GM19035 (cell line): ENCODE measurements around the gene NCF4.

ENCODE experiments used
- ATAC-seq: cut with Tn5 transposase; IDR thresholded peaks from one replicate; pipeline ENCODE4 v1.9.1; 2021; ENCODE audit not compliant: unreplicated experiment

The NCF4 gene

DNA sequence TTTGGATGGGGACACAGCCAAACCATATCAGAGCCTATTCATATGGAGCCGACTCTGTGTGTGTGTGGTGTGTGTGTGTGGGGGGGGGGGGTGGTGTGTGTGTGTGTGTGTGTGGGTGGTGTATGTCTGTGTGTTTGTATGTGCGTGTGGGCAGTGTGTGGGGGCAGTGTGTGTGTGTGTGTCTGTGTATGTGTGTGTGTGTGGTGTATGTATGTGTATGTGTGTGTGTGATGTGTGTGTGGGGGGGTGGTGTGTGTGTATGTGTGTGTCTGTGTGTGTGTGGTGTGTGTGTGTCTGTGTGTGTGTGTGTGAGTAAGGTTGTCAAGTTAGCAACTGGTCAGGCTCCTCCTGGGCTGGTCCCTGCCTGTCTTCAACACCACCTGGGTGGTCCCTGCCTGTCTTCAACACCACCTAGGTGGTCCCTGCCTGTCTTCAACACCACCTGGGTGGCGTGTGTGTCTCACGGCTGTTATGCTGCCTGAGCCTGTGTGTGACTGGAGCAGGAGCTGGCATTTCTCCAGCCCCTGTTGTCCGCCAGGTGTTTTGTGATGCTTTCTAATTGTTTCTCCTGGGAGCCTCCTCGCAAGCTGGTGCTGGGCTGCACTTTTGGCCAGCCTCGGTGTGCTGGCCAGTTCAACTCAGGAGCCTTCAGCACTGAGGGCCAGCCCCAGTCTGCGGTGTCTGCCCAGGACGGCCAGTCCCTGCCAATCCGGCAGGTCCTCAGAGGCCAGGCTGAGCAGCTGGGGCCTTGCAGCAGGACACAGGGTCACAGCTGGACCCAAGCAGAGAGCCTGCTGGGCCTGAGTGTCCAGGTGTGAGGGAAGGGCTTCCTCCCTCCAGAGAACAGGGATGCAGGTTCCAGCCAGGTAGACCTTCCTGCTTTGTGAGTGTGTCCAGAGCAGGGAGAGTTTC, 22.4 kb upstream of the NCF4 start:
- no peak for ATAC-seq

DNA sequence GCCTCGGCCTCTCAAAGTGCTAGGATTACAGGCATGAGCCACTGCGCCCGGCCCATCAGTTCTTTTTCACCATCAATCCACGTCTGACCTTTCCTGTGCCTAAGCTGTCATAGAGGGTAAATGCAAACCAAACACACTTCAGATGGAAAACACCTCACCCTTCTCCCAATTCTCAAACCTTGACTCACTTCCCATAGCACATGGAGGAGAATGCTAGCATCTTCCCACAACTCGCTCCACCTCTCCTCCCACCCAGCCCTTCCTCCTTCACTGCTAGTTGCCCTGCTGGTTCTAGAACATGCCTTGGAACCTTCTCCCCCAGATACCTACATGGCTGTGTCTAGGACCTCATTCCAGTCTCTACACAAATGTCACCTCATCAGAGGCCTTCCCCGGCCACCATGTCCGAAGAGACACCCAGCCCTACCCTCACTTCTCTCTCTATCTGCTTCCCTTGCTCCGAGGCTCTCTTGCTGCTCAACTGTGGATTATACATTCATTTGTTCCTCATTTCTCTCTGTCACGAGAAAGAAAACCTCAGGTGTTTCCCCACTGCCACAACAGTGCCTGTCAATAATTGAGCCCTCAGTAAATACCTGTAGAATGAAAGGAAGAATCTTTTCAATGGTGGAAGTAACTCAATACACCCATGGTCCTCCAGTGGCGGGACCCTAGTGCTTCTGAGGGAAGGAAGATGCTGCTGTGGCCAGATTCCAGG, 21.3 kb upstream of the NCF4 start:
- ATAC-seq, result no peak

DNA sequence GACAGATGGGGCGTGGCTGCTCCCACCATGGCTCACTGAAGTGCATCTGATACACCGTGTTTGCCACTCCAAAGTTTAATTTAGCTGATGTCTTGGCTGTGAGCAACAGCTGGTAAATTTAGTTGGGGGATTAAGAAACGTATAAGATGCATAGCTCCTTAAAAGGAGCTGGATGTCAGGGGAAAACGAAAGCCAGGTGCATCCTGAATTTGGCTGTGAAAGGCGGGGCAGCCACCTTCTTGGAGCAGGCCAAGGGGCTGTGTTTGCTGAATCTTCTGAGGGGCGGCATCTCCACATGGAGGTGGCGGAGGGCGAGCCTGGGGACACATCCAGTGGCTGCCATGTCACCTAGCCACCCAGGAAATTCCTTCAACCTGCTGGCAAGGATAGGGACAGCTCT, 20.7 kb upstream of the NCF4 start:
- no peak for ATAC-seq

DNA sequence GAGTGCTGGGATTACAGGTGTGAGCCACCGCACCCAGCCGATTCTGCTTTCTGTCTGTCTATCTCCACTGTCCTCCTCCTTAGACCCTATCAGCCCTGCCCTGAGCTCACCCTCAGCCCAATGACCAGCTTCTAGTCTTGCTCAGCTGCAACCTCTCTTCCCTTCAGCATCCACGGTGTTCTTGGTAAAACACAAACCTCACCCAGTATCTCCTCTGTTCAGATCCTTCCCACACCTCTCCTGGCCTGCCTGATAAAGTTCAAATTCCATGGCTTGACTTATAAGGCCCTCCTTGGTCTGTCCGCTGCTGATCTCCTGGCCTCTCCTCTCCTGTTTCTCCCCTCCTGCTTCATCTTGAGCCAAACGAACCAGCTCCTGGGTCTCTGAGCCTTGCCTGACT, 14.5 kb upstream of the NCF4 start:
- no peak for ATAC-seq

DNA sequence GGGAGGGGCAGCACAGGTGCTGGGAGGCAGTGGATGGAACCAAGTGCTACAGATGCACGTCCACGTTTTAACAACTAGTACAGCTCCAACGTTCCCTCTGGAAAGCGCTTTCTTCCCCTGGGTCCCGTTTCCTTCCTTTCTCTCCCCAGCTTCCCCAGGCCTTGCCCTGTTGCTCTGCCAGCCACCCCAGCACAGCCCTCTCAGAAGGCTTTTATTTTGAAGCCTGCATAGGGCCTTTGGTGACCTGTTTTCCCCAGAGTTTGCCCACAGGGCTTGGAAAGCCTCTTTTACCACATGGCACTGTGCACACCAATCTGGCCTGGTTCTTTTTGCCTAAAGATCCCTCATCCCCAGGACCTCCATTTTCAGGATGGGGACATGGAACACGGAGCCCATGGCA, 13.9 kb upstream of the NCF4 start:
- ATAC-seq, result no peak

DNA sequence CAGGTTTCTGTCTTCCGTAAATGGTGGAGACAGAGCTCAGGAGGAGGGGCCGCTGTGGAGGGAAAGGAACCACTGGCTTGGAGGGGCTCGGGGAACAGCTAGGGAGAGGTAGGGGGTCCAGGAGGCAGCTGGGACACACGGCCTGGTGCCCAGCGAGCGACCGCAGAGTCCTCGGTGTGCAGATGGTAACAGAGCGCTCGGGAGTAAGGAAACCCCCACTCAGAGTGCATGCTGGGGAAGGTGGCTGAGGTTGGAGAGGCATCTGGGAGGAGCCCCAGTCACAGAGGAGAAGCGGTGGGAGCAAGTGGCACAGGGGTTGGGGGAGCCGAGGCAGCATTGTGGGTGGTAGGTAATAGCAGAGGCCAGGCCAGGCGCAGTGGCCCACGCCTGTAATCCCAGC, 10.8 kb upstream of the NCF4 start:
- ATAC-seq, result no peak

DNA sequence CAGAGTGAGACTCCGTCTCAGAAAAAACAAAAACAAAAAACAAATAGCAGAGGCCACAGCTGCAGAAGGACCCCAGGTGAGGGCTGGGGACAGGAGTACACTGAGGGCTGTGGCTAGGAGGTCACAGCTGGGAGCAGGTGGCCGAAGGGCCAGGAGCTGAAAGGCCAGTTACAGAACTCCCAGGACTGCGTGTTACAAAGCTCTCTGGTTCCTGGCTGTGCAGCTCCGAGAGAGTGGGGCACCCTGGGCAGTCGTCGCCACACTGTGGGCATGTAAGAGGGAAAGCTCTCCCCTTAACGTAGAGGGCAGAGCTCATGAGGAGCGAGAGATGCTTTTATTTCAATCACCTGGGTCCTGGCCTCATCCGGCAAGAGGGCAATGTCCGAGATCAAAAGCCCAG, 10.1 kb upstream of the NCF4 start:
- ATAC-seq, result no peak

DNA sequence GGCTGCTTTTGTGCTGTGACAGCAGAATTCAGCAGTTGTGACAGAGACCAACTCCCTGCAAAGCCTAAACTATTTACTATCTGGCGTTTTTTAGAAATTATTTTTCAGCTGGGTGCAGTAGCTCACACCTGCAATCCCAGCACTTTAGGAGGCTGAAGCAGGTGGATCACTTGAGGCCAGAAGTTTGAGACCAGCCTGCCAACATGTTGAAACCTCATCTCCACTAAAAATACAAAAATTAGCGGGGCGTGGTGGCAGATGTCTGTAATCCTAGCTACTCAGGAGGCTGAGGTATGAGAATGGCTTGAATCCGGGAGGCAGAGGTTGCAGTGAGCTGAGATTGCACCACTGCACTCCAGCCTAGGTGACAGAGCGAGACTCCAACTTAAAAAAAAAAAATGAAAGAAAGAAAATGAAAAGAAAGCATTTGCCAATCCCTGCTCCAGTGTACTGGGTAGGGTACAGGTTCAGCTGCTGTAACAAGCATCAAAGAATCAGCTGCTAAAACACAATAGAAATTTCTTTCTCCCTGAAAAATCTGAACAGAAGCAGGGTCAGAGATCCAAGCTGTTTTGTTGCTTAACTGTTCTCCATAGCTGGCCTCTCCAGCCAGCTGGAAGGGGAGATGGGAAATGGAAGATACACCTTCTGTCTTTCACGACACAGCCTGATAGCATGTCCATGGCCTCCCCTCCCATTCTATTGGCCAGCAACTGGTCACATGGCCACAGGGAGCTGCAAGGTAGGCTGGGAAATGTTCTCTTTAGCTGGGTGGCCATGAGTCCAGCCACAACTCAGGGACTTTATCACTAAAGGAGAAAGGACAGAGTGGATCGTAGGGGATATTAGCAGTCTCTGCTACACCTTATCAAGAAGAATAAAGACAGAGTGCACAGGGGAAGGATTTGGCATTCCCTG, 8.5 kb upstream of the NCF4 start:
- ATAC-seq, result no peak

DNA sequence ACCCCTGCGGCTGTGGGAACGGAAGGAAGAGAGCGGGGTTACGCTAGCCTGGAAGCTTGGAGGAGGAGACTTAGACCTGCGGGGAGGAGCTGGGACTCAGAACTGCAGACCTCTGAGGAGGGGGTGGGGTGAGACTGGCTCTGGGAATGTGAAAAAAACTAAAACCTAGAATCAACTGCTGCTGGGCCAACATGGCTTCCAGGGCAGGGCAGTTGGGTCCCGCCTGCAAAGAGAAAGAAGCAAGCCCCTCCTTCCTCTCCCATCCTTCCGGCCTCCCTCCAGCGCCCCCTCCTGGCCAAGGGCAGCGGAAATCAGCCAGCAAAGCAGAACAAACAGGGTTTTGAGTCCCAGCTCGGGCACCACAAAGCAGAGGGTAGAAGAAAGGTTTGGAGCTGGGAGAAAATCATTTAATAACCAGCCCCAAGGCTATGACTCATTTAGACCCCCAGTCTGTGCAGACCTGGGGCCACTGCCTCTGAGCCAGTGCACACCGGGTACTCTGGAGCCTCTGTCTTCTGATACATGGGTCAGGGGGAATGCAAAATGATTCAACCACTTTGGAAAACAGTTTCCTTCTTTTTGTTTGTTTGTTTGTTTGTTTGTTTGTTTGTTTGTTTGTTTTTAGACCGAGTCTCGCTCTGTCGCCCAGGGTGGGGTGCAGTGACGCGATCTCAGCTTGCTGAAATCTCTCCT, 7.3 kb upstream of the NCF4 start:
- no peak for ATAC-seq

DNA sequence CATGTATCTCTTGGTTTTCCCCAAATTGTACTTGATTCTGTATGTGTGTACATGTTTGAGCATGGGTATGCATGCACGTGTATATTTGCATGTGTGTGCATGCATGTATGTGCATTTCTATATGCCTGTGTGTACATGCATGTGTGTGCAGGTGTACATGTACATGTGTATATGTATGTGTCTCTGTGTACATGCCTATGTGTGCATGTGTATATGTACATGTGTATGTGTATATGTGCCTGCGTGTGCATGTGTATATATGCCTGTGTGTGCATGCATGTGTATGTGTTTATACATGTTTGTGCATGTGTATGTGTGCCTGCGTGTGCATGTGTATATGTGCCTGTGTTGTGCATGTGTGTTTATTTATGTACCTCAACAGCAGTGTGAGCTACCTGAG, 5.3 kb upstream of the NCF4 start:
- no peak for ATAC-seq

DNA sequence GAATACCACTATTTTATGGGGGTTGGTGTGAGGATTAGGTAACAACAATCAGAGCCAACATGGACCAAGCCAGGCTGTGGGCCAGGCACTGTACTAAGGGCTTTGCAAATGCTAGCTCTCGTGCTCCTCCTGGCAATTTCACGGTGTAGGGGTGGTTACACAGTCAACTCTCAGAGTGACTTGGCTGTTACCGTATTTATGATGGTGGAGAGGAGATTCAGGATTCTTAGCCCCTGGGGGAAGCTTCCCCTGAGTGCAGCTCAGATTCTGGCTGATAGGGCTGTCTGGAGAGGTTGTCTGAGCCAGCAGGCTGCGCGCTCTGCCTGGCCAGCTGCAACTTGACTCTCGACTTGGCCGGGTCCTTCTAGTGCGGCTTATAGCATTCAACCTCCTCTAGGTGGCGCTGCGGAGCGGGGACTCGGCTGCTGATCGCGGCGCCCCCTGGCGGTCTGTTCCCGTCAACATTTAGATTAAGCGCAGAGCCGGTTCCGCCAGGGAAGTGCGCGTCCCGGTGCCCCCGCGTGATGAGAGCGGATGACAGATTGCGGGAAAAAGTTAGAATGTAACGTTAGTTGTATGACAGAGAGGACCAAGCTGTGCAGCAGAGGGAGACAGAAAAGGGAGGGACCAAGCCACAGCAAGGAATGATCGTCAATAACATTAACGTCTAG, 4.5 kb upstream of the NCF4 start:
- peak; percentile 31 for ATAC-seq

DNA sequence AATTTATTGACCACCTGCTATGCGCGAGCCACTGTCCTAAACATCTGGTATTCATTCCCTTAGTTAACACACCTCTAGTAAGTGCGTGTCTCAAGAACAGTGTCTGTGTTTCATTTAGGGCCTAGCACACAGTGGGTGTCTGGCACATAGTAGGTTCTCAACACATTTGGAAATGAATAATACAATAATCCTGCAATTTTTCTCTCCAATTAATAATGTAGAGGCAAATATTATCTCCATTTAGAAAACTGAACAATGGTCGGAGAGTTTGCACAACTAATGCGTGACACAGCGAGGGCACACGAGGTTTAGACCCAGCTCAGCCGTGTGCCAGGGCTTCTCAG, 4.0 kb upstream of the NCF4 start:
- ATAC-seq, result no peak

DNA sequence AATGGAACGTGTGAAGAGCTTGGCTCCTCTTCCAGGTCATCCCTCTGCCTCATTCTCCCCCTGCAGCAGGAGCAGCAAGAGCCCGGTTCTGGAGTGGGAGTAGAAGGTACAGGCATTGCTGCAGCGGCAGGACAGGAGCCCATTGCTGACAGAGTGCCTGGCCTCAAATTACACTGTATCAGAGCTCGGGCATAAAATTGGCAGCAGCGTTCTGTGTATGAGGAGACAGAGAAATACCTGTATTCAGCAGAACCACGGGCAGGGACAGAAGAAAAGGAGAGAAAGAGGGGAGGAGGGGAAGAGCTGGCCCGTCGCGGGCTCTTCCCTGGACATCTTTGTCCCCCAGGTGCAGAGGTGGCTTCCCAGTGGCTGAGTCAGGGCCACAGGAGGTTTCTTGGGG, 2.6 kb upstream of the NCF4 start:
- no peak for ATAC-seq

DNA sequence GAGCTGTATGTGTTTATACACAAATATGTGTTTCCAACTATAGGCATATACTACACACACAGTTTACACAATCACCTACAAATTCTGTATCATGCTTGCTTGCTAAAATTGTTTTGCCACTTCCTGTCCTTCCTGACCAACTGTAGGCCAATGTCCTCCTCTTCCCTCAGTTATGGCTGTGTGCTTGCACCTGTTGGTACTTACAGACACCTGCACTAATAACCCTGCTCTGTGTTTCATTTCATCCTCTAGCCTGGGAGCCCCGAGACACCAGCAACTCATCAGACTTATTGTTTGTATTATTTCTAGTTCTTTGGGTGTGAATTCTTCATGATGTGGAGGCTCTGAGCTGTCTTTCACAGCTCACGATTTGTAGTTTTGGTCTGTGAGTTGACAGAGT, 1.8 kb upstream of the NCF4 start:
- ATAC-seq, result no peak

DNA sequence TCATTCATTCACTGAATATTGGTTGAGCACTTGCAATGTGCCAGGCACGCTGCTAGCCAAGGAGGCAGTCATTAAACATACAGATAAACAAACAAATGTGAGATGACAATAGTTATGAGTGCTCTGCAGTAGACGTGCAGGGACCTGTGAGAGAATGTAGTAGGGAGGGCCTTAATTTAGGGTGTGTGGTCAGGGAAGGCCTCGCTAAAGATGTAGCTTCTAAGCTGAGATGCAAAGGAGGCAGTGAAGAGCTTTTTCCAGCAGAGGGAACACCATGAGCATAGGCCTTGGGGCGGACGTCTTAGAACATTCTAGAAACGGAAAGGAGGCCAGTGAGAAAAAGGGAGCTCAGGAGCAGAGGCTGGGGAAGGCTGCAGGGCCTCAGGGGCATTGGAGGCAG, 789 bp upstream of the NCF4 start:
- no peak for ATAC-seq

DNA sequence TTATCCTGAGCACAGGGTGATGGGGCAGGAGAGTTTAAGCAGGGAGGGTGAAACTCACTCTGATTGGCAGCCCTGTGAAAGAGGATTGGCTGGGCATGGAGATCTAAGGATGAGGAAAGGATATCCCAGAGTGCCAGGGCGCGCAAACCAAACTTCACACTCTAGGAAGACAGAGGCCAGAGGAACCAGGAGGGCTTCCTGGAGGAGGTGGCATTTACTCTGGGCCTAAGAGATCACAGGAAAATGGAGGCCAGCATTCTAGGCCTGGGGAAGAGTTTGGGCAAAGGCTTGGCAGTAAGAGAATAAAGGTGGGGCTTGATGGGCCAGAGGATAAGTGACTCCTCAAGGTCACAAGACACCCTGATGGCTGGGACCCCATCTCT, 377 bp upstream of the NCF4 start:
- no peak for ATAC-seq

DNA sequence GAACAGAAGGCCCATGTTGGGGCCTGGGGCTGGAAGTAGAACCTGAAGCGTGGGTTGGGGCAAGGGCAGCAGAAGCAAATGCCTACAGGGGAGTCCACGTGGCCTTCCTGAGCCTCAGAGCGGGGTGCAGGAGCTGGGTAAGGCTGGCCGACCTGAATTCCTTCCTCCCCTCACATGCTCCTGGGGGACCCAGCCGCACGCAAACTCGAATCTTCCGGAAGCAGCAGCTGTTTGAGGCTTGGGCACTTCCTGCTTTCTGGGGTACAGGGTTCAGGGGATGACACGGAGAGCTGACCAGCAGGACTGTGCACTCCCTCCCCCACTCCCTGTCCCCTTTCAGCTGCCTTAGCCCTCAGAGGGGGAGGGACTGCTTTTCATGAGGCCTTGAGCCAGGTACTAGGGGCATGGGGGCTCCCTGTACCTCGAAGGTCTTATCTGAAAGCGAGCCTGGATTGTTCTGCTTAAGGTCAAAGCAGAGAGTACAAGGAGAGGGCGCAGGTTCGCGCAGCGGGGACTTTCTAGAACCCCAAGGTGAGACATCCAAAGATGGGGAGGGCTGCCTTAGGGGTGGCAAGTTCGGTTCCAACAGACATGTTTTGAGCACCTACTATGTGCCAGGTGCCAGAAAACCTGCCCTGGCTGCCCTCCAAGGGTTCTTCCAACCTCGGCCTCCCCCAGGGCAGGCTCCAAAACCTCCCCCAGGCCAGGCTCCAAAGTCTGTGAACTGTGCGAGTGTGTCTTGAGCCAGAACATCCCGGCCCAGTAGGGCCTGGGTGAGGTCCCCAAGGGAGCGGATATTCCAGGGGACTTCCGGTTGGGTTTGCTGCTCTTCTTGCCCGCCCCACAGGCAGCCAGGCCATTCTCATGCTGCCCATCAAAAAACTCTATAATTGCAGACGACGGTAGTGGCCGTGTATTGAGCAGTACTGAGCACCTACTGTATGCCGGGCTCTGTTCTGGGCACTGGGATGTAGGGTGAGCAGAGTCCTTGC, 1.7 kb downstream of the NCF4 start:
- ATAC-seq, result no peak

DNA sequence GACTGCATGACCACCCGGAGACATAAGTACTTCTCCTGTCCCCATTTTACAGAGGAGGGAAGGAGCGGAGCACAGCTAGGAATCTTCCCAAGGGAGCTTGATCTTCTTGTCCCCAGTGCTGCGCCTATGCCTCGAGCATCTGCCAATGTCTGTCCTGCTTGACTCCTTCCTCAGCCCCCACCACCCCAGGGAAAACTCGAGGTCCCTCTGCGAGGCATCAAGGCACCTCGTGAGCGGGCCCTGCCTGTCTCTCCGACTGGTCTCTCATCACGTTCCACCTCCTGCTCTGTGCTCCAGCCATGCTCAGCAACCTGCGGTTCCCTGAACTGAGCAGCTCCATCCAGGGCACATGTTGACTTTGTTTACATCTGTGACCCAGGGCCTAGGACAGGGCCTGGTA, 2.5 kb downstream of the NCF4 start:
- ATAC-seq, result no peak

DNA sequence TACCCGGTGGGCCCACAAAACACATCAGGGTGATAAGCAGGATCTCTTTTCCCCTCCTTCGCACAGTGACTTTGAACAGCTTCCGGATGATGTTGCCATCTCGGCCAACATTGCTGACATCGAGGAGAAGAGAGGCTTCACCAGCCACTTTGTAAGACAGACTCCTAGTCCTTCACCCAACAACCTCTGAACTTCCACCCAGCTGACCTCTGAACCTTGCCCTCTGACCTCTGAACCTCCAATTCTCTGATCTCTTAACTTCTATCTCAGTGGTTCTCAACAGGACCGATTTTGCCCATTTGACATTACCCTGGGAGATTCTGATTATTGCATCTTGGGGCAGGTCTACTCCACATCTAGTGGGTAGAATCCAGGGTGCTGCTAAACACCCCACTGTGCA, 3.2 kb downstream of the NCF4 start:
- no peak for ATAC-seq
